HepG2 (cell line): ENCODE measurements around the gene HEXIM1. TPM values are rescaled to one million over a fixed set of nuclear protein-coding genes. Genes with fewer than 3 reads are reported as not detected.

Source experiments
- CHD2 ChIP-seq: IDR thresholded peaks from 2 replicates; pipeline ENCODE4 v1.6.1; 2011; ENCODE audit warnings: low read depth, low read length, improper control_type of control experiment
- DNMT1 ChIP-seq: sonication (generic); formaldehyde crosslinking; IDR thresholded peaks from 2 replicates; pipeline ENCODE4 v1.5.1; 2020; ENCODE audit warnings: mild to moderate bottlenecking, missing genetic modification reagents
- ELF3 ChIP-seq: IDR thresholded peaks from 2 replicates; pipeline ENCODE4 v1.6.1; 2016; ENCODE audit warnings: missing genetic modification reagents, missing compliant biosample characterization
- HCFC1 ChIP-seq: fragments of 150-350 bp; IDR thresholded peaks from 2 replicates; pipeline ENCODE4 v1.6.1; 2014; ENCODE audit warnings: low read depth, low read length
- KLF13 ChIP-seq: sonication (generic); formaldehyde crosslinking; IDR thresholded peaks from 2 replicates; pipeline ENCODE4 v1.4.0; 2020; ENCODE audit warnings: mild to moderate bottlenecking, missing genetic modification reagents
- RBAK ChIP-seq: sonication (generic); formaldehyde crosslinking; IDR thresholded peaks from 2 replicates; pipeline ENCODE4 v1.5.1; 2020; ENCODE audit warnings: mild to moderate bottlenecking, missing genetic modification reagents
- SRSF9 ChIP-seq: fragments of 200-400 bp; formaldehyde crosslinking; IDR thresholded peaks from 2 replicates; pipeline ENCODE4 v1.6.1; 2018; ENCODE audit warnings: borderline replicate concordance, mild to moderate bottlenecking, low read depth, low read length; ENCODE audit not compliant: insufficient read depth, poor library complexity, severe bottlenecking
- ZNF263 ChIP-seq: sonication (generic); formaldehyde crosslinking; IDR thresholded peaks from 2 replicates; pipeline ENCODE4 v1.4.0; 2020; ENCODE audit warnings: missing genetic modification reagents
- ZNF550 ChIP-seq: sonication (generic); formaldehyde crosslinking; IDR thresholded peaks from 2 replicates; pipeline ENCODE4 v1.4.0; 2020; ENCODE audit warnings: mild to moderate bottlenecking, missing genetic modification reagents, borderline replicate concordance
- ZNF556 ChIP-seq: sonication (generic); formaldehyde crosslinking; IDR thresholded peaks from 2 replicates; pipeline ENCODE4 v1.4.0; 2020; ENCODE audit warnings: mild to moderate bottlenecking, missing genetic modification reagents, borderline replicate concordance
- ZNF557 ChIP-seq: sonication (generic); formaldehyde crosslinking; IDR thresholded peaks from 2 replicates; pipeline ENCODE4 v1.4.0; 2020; ENCODE audit warnings: missing genetic modification reagents
- ZNF563 ChIP-seq: sonication (generic); formaldehyde crosslinking; IDR thresholded peaks from 2 replicates; pipeline ENCODE4 v1.8.0; 2022; ENCODE audit warnings: mild to moderate bottlenecking, moderate library complexity, missing genetic modification reagents
- ZNF724P ChIP-seq: sonication (generic); formaldehyde crosslinking; IDR thresholded peaks from 2 replicates; pipeline ENCODE4 v1.8.0; 2022; ENCODE audit warnings: missing genetic modification reagents, borderline replicate concordance
- ZNF790 ChIP-seq: sonication (generic); formaldehyde crosslinking; IDR thresholded peaks from 2 replicates; pipeline ENCODE4 v1.8.0; 2022; ENCODE audit warnings: missing genetic modification reagents, mild to moderate bottlenecking, borderline replicate concordance
- polyA plus RNA-seq, 8 experiments: library from polyadenylated mRNA; depleted of rRNA in 3 of 8; stranded (reverse) in 7 of 8; unstranded in 1 of 8; fragments of >200 nt; fragmentation: Illumina TruSeq in 4 of 8; extraction: Trizol in 4 of 8; gene quantifications; 2 replicates each; pipeline versions ENCODE4 v1.2.1 to v1.2.3, GENCODE V29; 2011 to 2016; ENCODE audit warnings: low read depth in 4 of 8, missing spikeins in 1 of 8, mixed read lengths in 1 of 8; ENCODE audit not compliant: insufficient read depth in 1 of 8
- total RNA-seq, 5 experiments: library from RNA; depleted of rRNA; stranded (reverse); fragments of >200 nt; fragmentation: Illumina TruSeq; extraction: Trizol; gene quantifications; 2 replicates each; pipeline ENCODE4 v1.2.3, GENCODE V29; 2016; ENCODE audit warnings: low read depth in 1 of 5
- TF ChIP-seq, protein P1 (sequence below): fragments of 450-650 bp; IDR thresholded peaks from 2 replicates; pipeline ENCODE4 v1.6.1; 2016

Gene HEXIM1
- total and polyA plus RNA-seq, 2 of the 13 experiments (the other 11 are each of a cell fraction or from before 2014, with no cell fraction given), result 10.5 to 16.6 TPM

DNA sequence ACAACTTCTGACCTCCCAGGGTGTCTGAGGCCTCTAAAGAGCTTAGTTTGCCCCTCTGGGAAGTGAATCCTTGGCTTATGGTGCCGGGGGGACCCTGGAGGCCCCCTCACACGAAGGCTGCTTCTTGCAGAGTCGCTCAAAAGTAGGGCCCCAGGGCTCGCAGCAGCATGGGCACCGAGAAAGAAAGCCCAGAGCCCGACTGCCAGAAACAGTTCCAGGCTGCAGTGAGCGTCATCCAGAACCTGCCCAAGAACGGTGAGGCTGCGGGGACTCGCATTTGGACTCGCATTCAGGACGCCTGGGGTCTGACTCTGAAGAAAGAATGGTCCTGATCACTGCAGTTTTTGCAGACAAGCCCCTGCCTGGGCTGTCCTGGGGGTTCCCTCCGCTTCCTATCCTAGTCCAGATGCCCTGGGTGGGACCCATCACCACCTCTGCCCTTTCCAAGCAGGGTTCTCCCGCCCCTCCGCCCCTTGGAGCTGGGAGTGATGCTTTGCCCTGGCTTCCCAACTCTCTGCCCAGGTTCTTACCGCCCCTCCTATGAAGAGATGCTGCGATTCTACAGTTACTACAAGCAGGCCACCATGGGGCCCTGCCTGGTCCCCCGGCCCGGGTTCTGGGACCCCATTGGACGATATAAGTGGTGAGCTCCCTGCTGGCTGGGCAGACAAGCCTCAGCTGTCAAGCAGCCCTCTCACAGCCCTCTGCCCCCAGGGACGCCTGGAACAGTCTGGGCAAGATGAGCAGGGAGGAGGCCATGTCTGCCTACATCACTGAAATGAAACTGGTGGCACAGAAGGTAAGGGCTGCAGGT is 12.1 kb upstream of the HEXIM1 start (continued):
- no peak for TF ChIP-seq ELF3
- 0 out of 2 replicates have a peak, but pooled peaks have one; percentile 31 for TF ChIP-seq KLF13 (CRISPR knock-in tag)
- 0 out of 2 replicates have a peak, but pooled peaks have one; percentile 12 for TF ChIP-seq ZNF790
- no peak for TF ChIP-seq ZNF724P
- no peak for TF ChIP-seq ZNF563
- no peak for TF ChIP-seq ZNF557 (CRISPR knock-in tag)
- TF ChIP-seq ZNF556 (CRISPR knock-in tag), result no peak
- TF ChIP-seq ZNF550 (CRISPR knock-in tag), result no peak
- TF ChIP-seq, protein P1, sequence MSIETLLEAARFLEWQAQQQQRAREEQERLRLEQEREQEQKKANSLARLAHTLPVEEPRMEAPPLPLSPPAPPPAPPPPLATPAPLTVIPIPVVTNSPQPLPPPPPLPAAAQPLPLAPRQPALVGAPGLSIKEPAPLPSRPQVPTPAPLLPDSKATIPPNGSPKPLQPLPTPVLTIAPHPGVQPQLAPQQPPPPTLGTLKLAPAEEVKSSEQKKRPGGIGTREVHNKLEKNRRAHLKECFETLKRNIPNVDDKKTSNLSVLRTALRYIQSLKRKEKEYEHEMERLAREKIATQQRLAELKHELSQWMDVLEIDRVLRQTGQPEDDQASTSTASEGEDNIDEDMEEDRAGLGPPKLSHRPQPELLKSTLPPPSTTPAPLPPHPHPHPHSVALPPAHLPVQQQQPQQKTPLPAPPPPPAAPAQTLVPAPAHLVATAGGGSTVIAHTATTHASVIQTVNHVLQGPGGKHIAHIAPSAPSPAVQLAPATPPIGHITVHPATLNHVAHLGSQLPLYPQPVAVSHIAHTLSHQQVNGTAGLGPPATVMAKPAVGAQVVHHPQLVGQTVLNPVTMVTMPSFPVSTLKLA, result no peak
- TF ChIP-seq SRSF9, result no peak
- TF ChIP-seq RBAK (CRISPR knock-in tag), result no peak
- no peak for TF ChIP-seq HCFC1
- TF ChIP-seq CHD2, result no peak
- TF ChIP-seq ZNF263, result no peak
- TF ChIP-seq DNMT1 (CRISPR knock-in tag), result 0 out of 2 replicates have a peak, but pooled peaks have one; percentile 4
